Mucosa of descending colon (tissue), 3 donors: Measurements from ENCODE around the gene NDUFA11. TPM values are rescaled to one million over a fixed set of nuclear protein-coding genes. Genes with fewer than 3 reads are reported as not detected.
"Not testable (repeated sequence)": the region's sequence is repeated elsewhere in the genome, so short reads cannot be mapped to it uniquely, and the experiment has no call there.

Source experiments
- ATAC-seq: fragments of 200-7000 bp; cut with Tn5 transposase; one replicate; pipeline ENCODE4 v1.9.1; 2020; ENCODE audit warnings: mild to moderate bottlenecking, moderate library complexity
- DNase-seq, 3 donors: peaks; one replicate each; pipeline ENCODE4 v3.0.0-alpha.2; 2020
- H3K36me3 ChIP-seq: fragments of 200-600 bp; one replicate; pipeline ENCODE4 v1.8.0; 2021; ENCODE audit warnings: low read depth, mild to moderate bottlenecking
- H3K4me1 ChIP-seq: fragments of 200-600 bp; one replicate; pipeline ENCODE4 v1.8.0; 2021; ENCODE audit warnings: low read depth, mild to moderate bottlenecking
- H3K4me3 ChIP-seq: fragments of 200-600 bp; one replicate; pipeline ENCODE4 v1.8.0; 2021; ENCODE audit warnings: mild to moderate bottlenecking
- H3K9me3 ChIP-seq: fragments of 200-600 bp; one replicate; pipeline ENCODE4 v1.8.0; 2021; ENCODE audit warnings: mild to moderate bottlenecking
- CTCF ChIP-seq: fragments of 200-600 bp; IDR thresholded peaks from one replicate; pipeline ENCODE4 v1.8.0; 2022; ENCODE audit warnings: antibody characterized with exemption, mild to moderate bottlenecking
- intact Hi-C, 2 donors: fragments of 100-400 bp; cut with DNase I in 1 of 2; cut with micrococcal nuclease in 1 of 2; formaldehyde crosslinking; loops; one replicate each; pipeline versions ENCODE4 v1.11.0 to v1.11.1; 2022; cut with DNase I, micrococcal nuclease
- total RNA-seq, 3 donors: library from RNA; stranded (reverse); fragmentation: NEBNext Ultra II Directional in 2 of 3; extraction: Animal tissue kit (Norgen Biotek cat#: 25700) in 2 of 3; gene quantifications; one replicate each; pipeline versions ENCODE4 v1.2.1 to v1.2.4, GENCODE V29; 2021 to 2023
- donor health status: DM: no; HTN: no; CAD: no; lungs with moderate emphysema.
- donor health status: DM: no; HTN: no; CAD: no.
- donor health status: DM: no; HTN: yes; CAD: no.

Gene NDUFA11
- total RNA-seq, 3 donors from 2014 or later, result 178 to 213 (median 182) TPM

GRCh38 chr19:5850743-5851293 is 52.8 kb downstream of the NDUFA11 start:
- Histone ChIP-seq H3K36me3 (no peaks in the 10 kb centered on the region), H3K9me3 (no peaks in the 10 kb centered on the region), H3K4me3 (peak overlapping the region; percentile 40), H3K4me1 (peaks cover under 1% of the 10 kb centered on the region)
- no peak for TF ChIP-seq CTCF
- ATAC-seq (peak; percentile 44), DNase-seq (peak in 2 of 3 donors; percentile 59 to 70)
- intact Hi-C loops, result no loop called here

GRCh38 chr19:5850189-5850588 is 53.4 kb downstream of the NDUFA11 start:
- peak in 2 of 3 donors; percentile 60 to 75 for DNase-seq
- Histone ChIP-seq H3K9me3 (no peaks in the 10 kb centered on the region), H3K4me3 (peak overlapping the region; percentile 14), H3K36me3 (no peaks in the 10 kb centered on the region), H3K4me1 (peaks cover 4% of the 10 kb centered on the region)
- TF ChIP-seq CTCF, result no peak
- intact Hi-C loops, result no loop called here
- ATAC-seq, result peak; percentile 51

- H3K4me1 ChIP-seq, intact Hi-C loops, H3K9me3 ChIP-seq, ATAC-seq, H3K4me3 ChIP-seq, H3K36me3 ChIP-seq: not testable (repeated sequence)
- DNase-seq, result peak in 2 of 3 donors; percentile 65
Observed at GRCh38 chr19:5848621-5849020, 55.0 kb downstream of the NDUFA11 start.

- peak overlapping the region; percentile 5 for H3K4me3 ChIP-seq
- ATAC-seq, H3K4me1 ChIP-seq, H3K9me3 ChIP-seq, intact Hi-C loops, H3K36me3 ChIP-seq: not testable (repeated sequence)
- DNase-seq, result peak in 1 of 3 donors; percentile 36
Observed at GRCh38 chr19:5847846-5848245, 55.7 kb downstream of the NDUFA11 start.

Other genes starting within 250 kb of the NDUFA11 start
- gene MICOS13, start 223.3 kb downstream of the NDUFA11 start, total RNA-seq, result 10 to 100 TPM; 70.1 to 73.7 (median 70.9) TPM
- 1 to 10 TPM; 2.3 to 8.2 (median 3.3) TPM for gene HSD11B1L, start 222.8 kb downstream of the NDUFA11 start, total RNA-seq
- 100 to 1,000 TPM; 541 to 812 (median 769) TPM for gene RPL36, start 213.5 kb downstream of the NDUFA11 start, total RNA-seq
- gene LONP1, start 183.6 kb downstream of the NDUFA11 start, total RNA-seq, result 10 to 100 TPM; 55.9 to 63.0 (median 55.9) TPM
- not detected for gene CATSPERD, start 183.2 kb downstream of the NDUFA11 start, total RNA-seq
- 1 to 10 TPM; 3.1 to 6.8 (median 4.1) TPM for gene PRR22, start 119.0 kb downstream of the NDUFA11 start, total RNA-seq
- gene DUS3L, start 112.6 kb downstream of the NDUFA11 start, total RNA-seq, result 10 to 100 TPM; 33.3 to 36.9 (median 35.6) TPM
- gene NRTN, start 98.7 kb downstream of the NDUFA11 start, total RNA-seq, result 10 to 100 TPM in 1 of 3 donors, 1 to 10 TPM in 1, under 1 TPM in 1; 0.64 to 11.3 (median 1.4) TPM
- 10 to 100 TPM; 44.4 to 93.6 (median 82.3) TPM for gene FUT6, start 64.1 kb downstream of the NDUFA11 start, total RNA-seq
- gene FUT3, start 52.3 kb downstream of the NDUFA11 start, total RNA-seq, result 100 to 1,000 TPM; 128 to 276 (median 215) TPM
- gene FUT5, start 33.2 kb downstream of the NDUFA11 start, total RNA-seq, result not detected
- 10 to 100 TPM in 1 of 3 donors, 1 to 10 TPM in 2; 5.6 to 10.0 (median 8.3) TPM for gene VMAC, start 1.1 kb upstream of the NDUFA11 start, total RNA-seq
- 10 to 100 TPM in 2 of 3 donors, 1 to 10 TPM in 1; 9.5 to 20.2 (median 16.4) TPM for gene CAPS, start 10.5 kb upstream of the NDUFA11 start, total RNA-seq
- gene RANBP3, start 74.3 kb upstream of the NDUFA11 start, total RNA-seq, result 10 to 100 TPM; 47.0 to 94.2 (median 60.5) TPM
- gene RFX2, start 206.7 kb upstream of the NDUFA11 start, total RNA-seq, result 10 to 100 TPM in 1 of 3 donors, 1 to 10 TPM in 2; 5.6 to 14.6 (median 7.2) TPM
- not detected for gene ACSBG2, start 231.9 kb upstream of the NDUFA11 start, total RNA-seq